OCI-LY3 (cell line): ENCODE data around the gene FAM89A.

Experiments used
- H2AFZ ChIP-seq: fragments of 200-600, 300-600 bp; shearing (Covaris generic); 2 replicates; pipeline ENCODE4 v1.6.0; 2014; ENCODE audit warnings: antibody characterized with exemption, low read depth, low read length
- H3K27ac ChIP-seq: fragments of 200-600, 300-600 bp; sonication (generic); 2 replicates; pipeline ENCODE4 v1.5.1; 2014; ENCODE audit warnings: mild to moderate bottlenecking, low read length, moderate library complexity, mixed read lengths
- H3K27me3 ChIP-seq: fragments of 200-600, 300-600 bp; sonication (generic); 2 replicates; pipeline ENCODE4 v1.6.1; 2014; ENCODE audit warnings: low read depth, low read length, mixed read lengths
- H3K36me3 ChIP-seq: fragments of 200-600, 300-600 bp; sonication (generic); replicated peaks from 2 replicates; pipeline ENCODE3; 2014; ENCODE audit warnings: low read depth, low read length, mixed read lengths
- H3K4me1 ChIP-seq: fragments of 300-600, 200-600 bp; sonication (generic); 2 replicates; pipeline ENCODE4 v1.6.1; 2014; ENCODE audit warnings: low read length, mixed read lengths
- H3K4me2 ChIP-seq: fragments of 200-600, 300-600 bp; sonication (generic); 2 replicates; pipeline ENCODE4 v1.6.1; 2014; ENCODE audit warnings: low read length, mixed read lengths
- H3K4me3 ChIP-seq: fragments of 300-600, 200-600 bp; sonication (generic); 2 replicates; pipeline ENCODE4 v1.5.1; 2014; ENCODE audit warnings: antibody characterized with exemption, mild to moderate bottlenecking, low read length, moderate library complexity
- H3K79me2 ChIP-seq: fragments of 300-600, 200-600 bp; shearing (Covaris generic); 2 replicates; pipeline ENCODE4 v1.6.1; 2014; ENCODE audit warnings: mild to moderate bottlenecking, low read length, mixed read lengths
- H3K9ac ChIP-seq: fragments of 300-600, 200-600 bp; shearing (Covaris generic); 2 replicates; pipeline ENCODE4 v1.6.0; 2014; ENCODE audit warnings: mild to moderate bottlenecking, low read length, moderate library complexity
- H3K9me3 ChIP-seq: fragments of 200-600, 300-600 bp; shearing (Covaris generic); 2 replicates; pipeline ENCODE4 v1.6.1; 2014; ENCODE audit warnings: low read length, mixed read lengths; ENCODE audit not compliant: insufficient read depth
- H4K20me1 ChIP-seq: fragments of 200-600, 300-600 bp; sonication (generic); 2 replicates; pipeline ENCODE4 v1.6.1; 2016; ENCODE audit warnings: low read length, mixed read lengths; ENCODE audit not compliant: insufficient read depth
- EZH2phosphoT487 ChIP-seq: fragments of 200-600 bp; shearing (Covaris generic); IDR thresholded peaks from 2 replicates; pipeline ENCODE4 v1.6.1; 2018; ENCODE audit warnings: antibody characterized with exemption, mixed run types, low read depth
- TF ChIP-seq, protein P1 (sequence below): fragments of 200-600, 300-600 bp; sonication (generic); IDR thresholded peaks from 2 replicates; pipeline ENCODE4 v1.5.1; 2014; ENCODE audit warnings: antibody characterized with exemption, low read length, low read depth

Gene FAM89A

DNA sequence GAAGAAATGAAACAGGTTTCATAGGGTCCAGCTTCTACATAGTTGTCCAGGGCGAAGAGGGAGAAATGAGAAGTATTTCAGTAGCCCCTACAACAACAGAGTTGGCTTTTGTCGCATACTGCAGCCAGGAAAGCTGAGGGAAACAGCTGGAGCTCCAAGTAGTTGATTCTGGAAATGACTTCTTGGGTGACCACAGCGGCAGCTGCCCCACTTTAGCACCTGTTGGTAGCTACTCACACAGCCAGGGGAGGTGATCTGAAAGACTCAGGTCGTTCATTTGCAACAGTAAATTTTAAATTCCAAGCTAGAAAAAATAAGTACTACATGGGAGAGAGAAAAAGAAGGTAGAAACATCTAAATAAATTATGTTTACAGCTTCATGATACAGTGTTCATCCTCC is 63.7 kb downstream of the FAM89A start:
- Histone ChIP-seq H3K36me3 (peaks cover 12% of the 10 kb centered on the region), H2AFZ (no peak overlapping the region), H3K79me2 (peaks cover 83% of the 10 kb centered on the region), H3K4me3 (no peak overlapping the region), H4K20me1 (no peaks in the 10 kb centered on the region), H3K9ac (no peak overlapping the region), H3K4me1 (peaks cover 31% of the 10 kb centered on the region), H3K4me2 (no peak overlapping the region), H3K27ac (no peak overlapping the region), H3K27me3 (no peaks in the 10 kb centered on the region), H3K9me3 (no peaks in the 10 kb centered on the region)
- TF ChIP-seq, protein P1, sequence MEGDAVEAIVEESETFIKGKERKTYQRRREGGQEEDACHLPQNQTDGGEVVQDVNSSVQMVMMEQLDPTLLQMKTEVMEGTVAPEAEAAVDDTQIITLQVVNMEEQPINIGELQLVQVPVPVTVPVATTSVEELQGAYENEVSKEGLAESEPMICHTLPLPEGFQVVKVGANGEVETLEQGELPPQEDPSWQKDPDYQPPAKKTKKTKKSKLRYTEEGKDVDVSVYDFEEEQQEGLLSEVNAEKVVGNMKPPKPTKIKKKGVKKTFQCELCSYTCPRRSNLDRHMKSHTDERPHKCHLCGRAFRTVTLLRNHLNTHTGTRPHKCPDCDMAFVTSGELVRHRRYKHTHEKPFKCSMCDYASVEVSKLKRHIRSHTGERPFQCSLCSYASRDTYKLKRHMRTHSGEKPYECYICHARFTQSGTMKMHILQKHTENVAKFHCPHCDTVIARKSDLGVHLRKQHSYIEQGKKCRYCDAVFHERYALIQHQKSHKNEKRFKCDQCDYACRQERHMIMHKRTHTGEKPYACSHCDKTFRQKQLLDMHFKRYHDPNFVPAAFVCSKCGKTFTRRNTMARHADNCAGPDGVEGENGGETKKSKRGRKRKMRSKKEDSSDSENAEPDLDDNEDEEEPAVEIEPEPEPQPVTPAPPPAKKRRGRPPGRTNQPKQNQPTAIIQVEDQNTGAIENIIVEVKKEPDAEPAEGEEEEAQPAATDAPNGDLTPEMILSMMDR = no peak
- TF ChIP-seq EZH2phosphoT487 = no peak

- H3K9ac ChIP-seq = no peak overlapping the region
- H3K4me3 ChIP-seq = no peak overlapping the region
- TF ChIP-seq EZH2phosphoT487 = no peak
- TF ChIP-seq, protein P1 = no peak
- no peaks in the 10 kb centered on the region for H3K9me3 ChIP-seq
- H3K27ac ChIP-seq = no peak overlapping the region
- H3K79me2 ChIP-seq = peaks cover 80% of the 10 kb centered on the region
- H2AFZ ChIP-seq = no peak overlapping the region
- peaks cover 31% of the 10 kb centered on the region for H3K4me1 ChIP-seq
- H3K4me2 ChIP-seq = no peak overlapping the region
- H4K20me1 ChIP-seq = no peaks in the 10 kb centered on the region
- H3K36me3 ChIP-seq = peaks cover 10% of the 10 kb centered on the region
- no peaks in the 10 kb centered on the region for H3K27me3 ChIP-seq
These were observed 64.4 kb downstream of the FAM89A start for GRCh38 chr1:230975636-230976035.

- peak overlapping the region; percentile 17; the same call in 1 of the 2 replicates for H2AFZ ChIP-seq
- no peak for TF ChIP-seq EZH2phosphoT487
- TF ChIP-seq, protein P1 = no peak
- peak overlapping the region; percentile 55 for H3K27ac ChIP-seq
- peak overlapping the region; percentile 8; the same call in 1 of the 2 replicates for H3K4me3 ChIP-seq
- H3K27me3 ChIP-seq = no peaks in the 10 kb centered on the region
- no peaks in the 10 kb centered on the region for H4K20me1 ChIP-seq
- H3K79me2 ChIP-seq = peaks cover 65% of the 10 kb centered on the region
- peak overlapping the region; percentile 3; the same call in 1 of the 2 replicates for H3K9ac ChIP-seq
- peaks cover 17% of the 10 kb centered on the region for H3K36me3 ChIP-seq
- peaks cover 23% of the 10 kb centered on the region for H3K4me1 ChIP-seq
- H3K9me3 ChIP-seq = no peaks in the 10 kb centered on the region
- peak overlapping the region; percentile 52 for H3K4me2 ChIP-seq
These were observed 67.2 kb downstream of the FAM89A start for GRCh38 chr1:230972855-230973271.

DNA sequence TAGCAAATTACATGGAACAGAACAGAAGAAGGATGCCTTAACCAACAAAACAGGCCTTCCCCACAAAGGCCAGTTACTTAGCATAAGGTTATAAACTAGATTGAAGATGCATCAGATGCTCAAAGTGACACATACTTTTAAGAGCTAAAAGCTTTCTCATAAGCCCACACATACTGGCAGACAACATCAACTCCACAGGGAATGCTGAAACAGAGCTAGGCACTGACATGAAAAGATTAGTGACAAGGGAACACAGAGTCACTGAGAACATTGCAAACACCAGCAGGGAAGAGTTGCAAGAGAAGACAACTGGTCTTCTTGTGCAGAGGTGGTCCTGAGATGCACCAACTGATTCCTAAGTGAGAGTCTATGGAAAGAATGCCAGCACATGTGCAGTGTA is 68.3 kb downstream of the FAM89A start:
- peaks cover 16% of the 10 kb centered on the region for H3K4me1 ChIP-seq
- H3K9me3 ChIP-seq = no peaks in the 10 kb centered on the region
- H3K27me3 ChIP-seq = no peaks in the 10 kb centered on the region
- H2AFZ ChIP-seq = no peak overlapping the region
- peaks cover 17% of the 10 kb centered on the region for H3K36me3 ChIP-seq
- H3K27ac ChIP-seq = no peak overlapping the region
- no peak overlapping the region for H3K4me3 ChIP-seq
- no peak overlapping the region for H3K4me2 ChIP-seq
- peaks cover 54% of the 10 kb centered on the region for H3K79me2 ChIP-seq
- H4K20me1 ChIP-seq = no peaks in the 10 kb centered on the region
- H3K9ac ChIP-seq = no peak overlapping the region
- TF ChIP-seq EZH2phosphoT487 = no peak
- TF ChIP-seq, protein P1 = no peak
